Suprapubic skin (tissue), 4 donors: ENCODE measurements around the gene CFAP410.

Experiments used
- CTCF ChIP-seq, 2 donors: fragments of 200-600 bp in 1 of 2; fragments of 450-650 bp in 1 of 2; sonication (generic) in 1 of 2; IDR thresholded peaks; one replicate each; pipeline ENCODE4 v1.5.1; 2016 to 2019; ENCODE audit warnings: antibody characterized with exemption in 2 of 2, mild to moderate bottlenecking in 1 of 2, moderate library complexity in 1 of 2
- EP300 ChIP-seq: sonication (generic); formaldehyde crosslinking; IDR thresholded peaks from one replicate; pipeline ENCODE4 v1.6.1; 2017; ENCODE audit warnings: antibody characterized with exemption
- POLR2A ChIP-seq, 2 donors: fragments of 450-650 bp; IDR thresholded peaks; one replicate each; pipeline ENCODE4 v1.6.1; 2017; ENCODE audit warnings: antibody characterized with exemption in 2 of 2, mild to moderate bottlenecking in 2 of 2, moderate library complexity in 2 of 2
- POLR2AphosphoS5 ChIP-seq, 3 donors: sonication (generic); formaldehyde crosslinking; IDR thresholded peaks; one replicate each; pipeline ENCODE4 v1.6.1; 2017; ENCODE audit warnings: antibody characterized with exemption in 3 of 3

- no peak for TF ChIP-seq POLR2A (IDR thresholded peaks at IDR 0.05)
- TF ChIP-seq CTCF (IDR thresholded peaks at IDR 0.05): no peak
- no peak for TF ChIP-seq EP300
- TF ChIP-seq POLR2AphosphoS5 (IDR thresholded peaks at IDR 0.05): no peak
Observed at GRCh38 chr21:44326272-44326647, 12.9 kb downstream of the CFAP410 start.
